HG02642 (cell line): ENCODE results near the gene VEGFD.
"Not testable (repeated sequence)": the region's sequence is repeated elsewhere in the genome, so short reads cannot be mapped to it uniquely, and the experiment has no call there.

ENCODE experiments used
- ATAC-seq: cut with Tn5 transposase; IDR thresholded peaks from one replicate; pipeline ENCODE4 v1.9.1; 2021; ENCODE audit warnings: mild to moderate bottlenecking; ENCODE audit not compliant: unreplicated experiment, poor library complexity

VEGFD gene

DNA sequence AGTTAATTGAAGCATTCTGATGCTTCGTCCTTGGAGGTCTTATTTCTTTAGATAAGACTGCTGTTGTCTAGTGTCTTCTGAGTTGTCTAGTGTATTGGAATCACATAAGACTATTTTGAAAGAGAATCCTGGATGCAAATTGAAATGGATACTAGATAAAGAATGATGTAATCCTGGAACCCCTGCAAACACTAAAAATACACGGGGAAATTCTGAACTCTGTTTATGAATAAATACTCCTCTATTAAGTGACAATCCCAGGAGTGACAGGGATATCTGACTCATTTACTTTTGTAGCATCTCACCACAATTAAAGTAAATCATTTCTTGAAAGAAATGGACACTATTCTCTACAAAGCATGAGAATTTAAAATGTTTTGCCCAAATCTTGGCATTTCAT, 69.7 kb downstream of the VEGFD start:
- no peak for ATAC-seq

DNA sequence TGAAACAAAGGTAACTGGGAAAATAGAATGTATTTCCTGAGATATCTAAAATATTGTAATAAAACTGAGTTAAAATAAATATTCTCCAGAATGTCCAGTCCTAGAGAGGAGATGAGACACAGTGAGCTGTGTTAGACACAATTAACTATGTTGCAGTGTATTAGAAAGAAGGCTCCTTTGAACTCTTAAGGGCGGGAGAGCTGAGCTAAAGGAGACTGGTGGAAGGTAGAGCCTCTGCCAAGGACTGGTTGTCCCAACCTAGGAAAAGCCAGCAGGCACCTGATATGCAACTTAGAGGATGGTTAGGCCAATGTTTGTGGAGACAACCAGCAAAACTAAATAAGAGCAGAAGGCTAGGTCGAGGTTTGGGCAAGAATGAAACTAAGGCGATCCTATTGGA, 73.1 kb downstream of the VEGFD start:
- no peak for ATAC-seq

DNA sequence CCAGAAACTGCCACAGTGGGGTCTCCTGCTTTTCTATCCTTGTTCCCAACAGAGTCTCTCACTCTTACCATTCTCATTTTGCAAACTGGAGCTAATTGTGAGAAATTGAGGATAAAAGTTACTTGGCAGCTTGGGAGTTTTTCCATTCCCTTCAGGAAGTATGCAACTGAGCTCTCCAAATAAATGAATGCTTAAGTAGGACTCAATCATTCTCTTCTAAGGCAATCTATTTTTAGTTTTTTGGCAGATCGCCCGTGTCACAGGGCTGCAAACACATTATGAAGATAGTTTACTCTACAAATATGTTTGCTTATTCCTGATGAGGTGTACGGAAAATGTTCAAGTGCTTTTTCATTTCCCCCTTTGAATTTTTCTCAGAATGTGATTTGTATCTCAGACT, 74.1 kb downstream of the VEGFD start:
- no peak for ATAC-seq

DNA sequence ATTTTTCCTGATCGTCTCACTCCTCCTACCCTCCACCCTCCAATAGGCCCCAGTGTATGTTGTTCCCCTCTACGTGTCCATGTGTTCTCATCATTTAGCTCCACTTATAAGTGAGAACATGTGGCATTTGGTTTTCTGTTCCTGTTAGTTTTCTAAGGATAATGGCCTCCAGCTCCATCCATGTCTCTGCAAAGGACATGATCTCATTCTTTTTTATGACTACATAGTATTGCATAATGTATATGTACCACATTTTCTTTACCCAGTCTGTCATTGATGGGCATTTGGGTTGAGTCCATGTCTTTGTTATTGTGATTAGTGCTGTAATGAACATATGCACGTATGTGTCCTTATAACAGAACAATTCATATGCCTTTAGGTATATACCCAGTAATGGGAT, 78.3 kb downstream of the VEGFD start:
- not testable (repeated sequence) for ATAC-seq

DNA sequence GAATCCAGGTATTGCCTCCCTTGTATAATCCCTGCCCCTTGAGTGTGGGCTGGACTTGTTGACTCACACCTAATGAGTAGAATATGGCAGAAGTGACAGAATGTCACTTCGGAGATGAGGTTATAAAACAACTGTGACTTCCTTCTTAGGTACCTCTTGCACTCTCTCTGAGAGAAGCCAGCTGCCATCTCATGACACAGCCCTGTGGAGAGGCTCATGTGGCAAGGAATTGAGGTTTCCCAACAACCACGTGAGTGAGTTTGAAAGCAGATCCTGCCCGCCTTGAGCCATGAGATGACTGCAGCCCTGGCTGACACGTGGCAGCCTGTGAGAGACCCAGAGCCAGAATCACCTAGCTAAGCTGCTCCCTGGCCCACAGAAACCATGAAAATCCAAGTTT, 82.3 kb downstream of the VEGFD start:
- ATAC-seq = no peak

DNA sequence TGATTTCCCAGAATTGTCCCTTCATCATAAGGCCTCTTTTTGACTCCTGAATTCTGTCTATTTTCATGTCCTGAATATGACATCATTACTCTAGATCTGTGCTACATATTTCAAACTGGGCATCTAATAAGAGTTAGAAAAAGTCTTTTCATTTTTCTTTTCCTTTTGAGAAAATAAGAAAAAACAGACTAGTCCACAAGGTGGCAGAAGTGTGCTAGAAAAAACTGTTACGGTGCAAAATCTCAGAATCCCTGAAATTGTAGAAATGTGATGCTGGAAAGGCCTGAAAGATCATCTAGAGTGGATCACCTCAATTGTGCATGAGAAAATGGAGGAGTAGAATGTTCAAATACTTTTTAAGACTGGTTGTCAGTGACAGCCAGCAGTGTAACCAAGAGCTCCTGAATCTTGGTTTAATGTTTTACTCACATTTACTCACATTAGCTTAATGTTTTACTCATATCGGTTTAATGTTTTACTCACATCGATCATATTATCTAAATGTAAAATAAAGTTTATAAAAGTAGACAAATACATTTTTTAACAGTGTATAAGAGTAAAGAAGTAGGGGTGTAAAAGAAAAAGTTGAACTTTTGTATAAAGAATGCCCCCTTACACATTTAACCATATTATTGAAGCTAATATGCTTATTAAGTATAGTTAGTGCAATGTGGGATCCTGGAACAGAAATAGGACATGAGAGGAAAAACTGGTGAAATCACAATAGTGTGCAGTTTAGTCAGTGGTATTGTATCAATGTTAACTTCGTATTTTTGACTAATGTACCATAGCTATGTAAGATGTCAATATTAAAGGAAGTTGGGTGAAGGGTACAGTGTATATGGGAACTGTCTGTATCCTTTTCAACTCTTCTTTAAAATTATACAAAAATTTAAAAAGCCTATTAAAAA, 84.0 kb downstream of the VEGFD start:
- no peak for ATAC-seq

DNA sequence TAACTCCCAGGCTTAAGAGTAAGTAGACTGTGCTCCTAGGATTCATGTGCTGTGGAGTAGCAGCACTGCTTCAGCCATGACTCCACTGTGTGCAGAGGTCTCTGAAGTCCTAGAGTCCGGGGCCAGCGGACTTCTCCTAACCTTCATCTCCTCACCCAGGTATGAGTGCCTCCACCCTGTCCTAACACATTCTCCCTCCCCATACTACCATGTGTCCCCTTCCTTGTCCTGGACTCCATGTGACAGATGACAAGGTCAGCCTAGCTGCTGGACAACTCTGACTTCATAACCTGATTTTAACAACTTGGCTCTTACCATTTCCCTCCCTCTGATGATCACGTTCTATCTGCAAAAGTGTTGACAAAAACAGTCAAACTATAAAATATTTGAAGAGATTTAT, 85.4 kb downstream of the VEGFD start:
- no peak for ATAC-seq

DNA sequence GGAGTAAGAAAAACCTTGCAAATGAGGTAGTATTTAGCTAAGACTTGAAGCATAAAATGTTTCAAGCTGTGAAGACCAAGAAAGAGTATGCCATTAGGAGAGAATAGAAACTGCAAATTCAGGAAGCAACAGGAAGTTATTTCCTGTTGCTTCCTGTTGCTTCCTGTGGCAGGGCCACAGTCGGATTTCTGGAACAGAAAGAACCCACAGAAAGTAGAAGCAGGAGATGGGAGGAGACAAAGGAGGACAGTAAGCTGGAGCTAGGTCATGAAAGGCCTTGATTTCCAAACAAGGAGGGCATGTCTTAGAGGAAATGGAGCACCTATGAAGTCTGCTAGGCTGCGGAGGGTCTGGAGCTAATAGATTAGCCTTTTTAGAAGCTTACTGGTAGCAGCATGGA, 86.0 kb downstream of the VEGFD start:
- ATAC-seq = no peak
